Mammary microvascular endothelial cell (primary cell): Measurements from ENCODE around the gene LBH. TPM values are rescaled to one million over a fixed set of nuclear protein-coding genes. Genes with fewer than 3 reads are reported as not detected.

Experiments
- total RNA-seq: library from RNA; depleted of rRNA; stranded (reverse); fragments of >200 nt; gene quantifications from 2 replicates; pipeline ENCODE4 v1.2.3, GENCODE V29; 2015

Gene LBH
- 18.6 and 20.8 TPM in 2 replicates for total RNA-seq

GRCh38 chr2:30231212-30231995, at the start of gene LBH:
TSS of gene LBH (plus strand) at chr2:30231534. CDS start at chr2:30231739, 205 bp downstream.

Other genes with a start within 250 kb of the LBH start
- 49.8 and 50.3 TPM in 2 replicates for gene YPEL5, start 84.5 kb upstream of the LBH start, total RNA-seq
- gene LCLAT1, start 215.7 kb downstream of the LBH start, total RNA-seq = 10.5 and 13.0 TPM in 2 replicates